K562 (cell line): ENCODE data around the gene LAPTM5. TPM values are rescaled to one million over a fixed set of nuclear protein-coding genes. Genes with fewer than 3 reads are reported as not detected.
"Not testable (repeated sequence)": the region's sequence is repeated elsewhere in the genome, so short reads cannot be mapped to it uniquely, and the experiment has no call there.

Experiments
- ATAC-seq: fragments of 200-7000 bp; cut with Tn5 transposase; 3 replicates; pipeline ENCODE4 v1.9.1; 2020; ENCODE audit warnings: moderate library complexity
- BruUV-seq: library from RNA; stranded (reverse); fragments of 400-500 nt; replicated peaks from 2 replicates; lab custom pipeline; 2021; lab: Mats Ljungman, UMichigan
- CTCF ChIA-PET: fragments of 300-600 bp; formaldehyde crosslinking; extraction: SDS; loops from one replicate; lab custom pipeline; 2021; ENCODE audit warnings: low intra/inter-chr PET ratio; lab: Yijun Ruan, JAX
- POLR2A ChIA-PET: fragments of 300-600, 350-650 bp; sonication (Branson Sonifier 250); formaldehyde crosslinking; extraction: SDS; loops from one replicate; lab custom pipeline; 2021; ENCODE audit warnings: antibody characterized with exemption, inconsistent platforms; lab: Yijun Ruan, JAX
- DNase-seq, 4 experiments: peaks; one replicate each; pipeline versions ENCODE4 v3.0.0 to v3.0.0-alpha.2; 2011 to 2018; ENCODE audit warnings: low spot score in 3 of 4, mixed read lengths in 3 of 4; ENCODE audit errors: extremely low read depth in 1 of 4
- FAIRE-seq: peaks from 2 replicates; lab custom pipeline; 2011; peaks lifted over from hg19 to GRCh38; lab: Jason Lieb, UNC
- H2AFZ ChIP-seq: 2 replicates; pipeline ENCODE4 v1.6.0; 2011; ENCODE audit warnings: low read depth, low read length, control low read depth, inconsistent platforms
- H3K27ac ChIP-seq: fragments of 200-600 bp; 3 replicates; pipeline ENCODE4 v1.8.0; 2011; ENCODE audit warnings: low read depth, mild to moderate bottlenecking, control low read depth, inconsistent platforms, low read length, moderate library complexity, mixed read lengths; ENCODE audit errors: extremely low read depth
- H3K27me3 ChIP-seq, 2 experiments: fragments of 300-600 bp in 1 of 2; 2 replicates in 1 of 2; 3 replicates in 1 of 2; pipeline versions ENCODE4 v1.6.0 to v1.8.0; 2011; ENCODE audit warnings: inconsistent platforms in 2 of 2, low read length in 2 of 2, mild to moderate bottlenecking in 1 of 2, mixed read lengths in 1 of 2, moderate library complexity in 1 of 2; ENCODE audit not compliant: control insufficient read depth in 2 of 2, insufficient read depth in 2 of 2
- H3K36me3 ChIP-seq: fragments of 300-600 bp; 3 replicates; pipeline ENCODE4 v1.8.0; 2011; ENCODE audit warnings: mild to moderate bottlenecking, low read length, inconsistent platforms; ENCODE audit not compliant: control insufficient read depth, insufficient read depth
- H3K4me1 ChIP-seq, 2 experiments: fragments of 200-600 bp in 1 of 2; replicated peaks in 1 of 2; 2 replicates in 1 of 2; 3 replicates in 1 of 2; pipeline versions ENCODE4 v1.5.1 to v1.8.0; 2011; ENCODE audit warnings: inconsistent platforms in 2 of 2, low read length in 2 of 2, mild to moderate bottlenecking in 1 of 2, mixed read lengths in 1 of 2, moderate library complexity in 1 of 2; ENCODE audit not compliant: control insufficient read depth in 2 of 2, insufficient read depth in 2 of 2
- H3K4me2 ChIP-seq: 2 replicates; pipeline ENCODE4 v1.6.1; 2011; ENCODE audit warnings: low read length, control low read depth, inconsistent platforms, mixed read lengths; ENCODE audit not compliant: insufficient read depth
- H3K4me3 ChIP-seq: fragments of 200-600 bp; sonication (generic), shearing (Covaris generic); 2 replicates; pipeline ENCODE4 v1.5.1; 2016; ENCODE audit warnings: control low read depth, inconsistent platforms
- H3K79me2 ChIP-seq: fragments of 200-600 bp; 3 replicates; pipeline ENCODE4 v1.8.0; 2011; ENCODE audit warnings: low read length, inconsistent platforms; ENCODE audit not compliant: control insufficient read depth, insufficient read depth
- H3K9ac ChIP-seq, 2 experiments: 2 replicates each; pipeline versions ENCODE4 v1.6.0 to v1.6.1; 2011; ENCODE audit warnings: low read depth in 2 of 2, low read length in 2 of 2, control low read depth in 1 of 2, inconsistent platforms in 1 of 2, mild to moderate bottlenecking in 1 of 2, mixed read lengths in 1 of 2; ENCODE audit not compliant: insufficient read depth in 1 of 2
- H3K9me1 ChIP-seq: one replicate; pipeline ENCODE4 v1.6.0; 2011; ENCODE audit warnings: inconsistent platforms, mild to moderate bottlenecking, low read length, moderate library complexity; ENCODE audit not compliant: control insufficient read depth, insufficient read depth
- H3K9me3 ChIP-seq: replicated peaks from 2 replicates; pipeline ENCODE4 v1.5.1; 2011; ENCODE audit warnings: low read depth, low read length, inconsistent platforms; ENCODE audit not compliant: control insufficient read depth, insufficient read depth
- H4K20me1 ChIP-seq: replicated peaks from 2 replicates; pipeline ENCODE4 v1.6.1; 2011; ENCODE audit warnings: low read length, inconsistent platforms, mixed read lengths; ENCODE audit not compliant: control insufficient read depth, insufficient read depth
- CREBBP ChIP-seq: IDR thresholded peaks from one replicate; pipeline ENCODE4 v1.6.1; 2012; ENCODE audit warnings: low read depth, mild to moderate bottlenecking, control low read depth, inconsistent platforms, low read length
- FOXM1 ChIP-seq, 2 experiments: fragments of 450-650 bp in 1 of 2; sonication (generic) in 1 of 2; formaldehyde crosslinking in 1 of 2; IDR thresholded peaks; 2 replicates each; pipeline versions ENCODE4 v1.6.1 to v1.9.0; 2017 to 2022; ENCODE audit warnings: low read depth in 2 of 2, mild to moderate bottlenecking in 2 of 2, missing genetic modification reagents in 1 of 2, moderate library complexity in 1 of 2
- KDM1A ChIP-seq, 2 experiments: fragments of 450-650 bp; IDR thresholded peaks; 2 replicates each; pipeline ENCODE4 v1.6.1; 2016; ENCODE audit warnings: mild to moderate bottlenecking in 2 of 2
- NCOR1 ChIP-seq: fragments of 450-650 bp; IDR thresholded peaks from 2 replicates; pipeline ENCODE4 v1.6.1; 2016; ENCODE audit warnings: mild to moderate bottlenecking, moderate library complexity
- PHF20 ChIP-seq: fragments of 450-650 bp; IDR thresholded peaks from 2 replicates; pipeline ENCODE4 v1.6.1; 2018; ENCODE audit not compliant: partially characterized antibody
- SETDB1 ChIP-seq: IDR thresholded peaks from one replicate; pipeline ENCODE4 v1.6.1; 2012; ENCODE audit warnings: low read length, control low read depth, inconsistent platforms
- THRAP3 ChIP-seq: fragments of 450-650 bp; IDR thresholded peaks from 2 replicates; pipeline ENCODE4 v1.6.1; 2016; ENCODE audit warnings: mild to moderate bottlenecking, inconsistent platforms, borderline replicate concordance
- WGBS: fragments of 100-300 bp; shearing (Covaris generic); methylation state at CpG from one replicate; pipeline ENCODE4 v1.1.6; 2016; ENCODE audit warnings: low coverage, mixed read lengths; ENCODE audit not compliant: insufficient coverage; ENCODE audit errors: missing lambda C conversion rate; 5-methylcytosine and 5-hydroxymethylcytosine counted together
- in situ Hi-C: fragments of 300-500 bp; cut with MboI; formaldehyde crosslinking; loops from 4 replicates; pipeline ENCODE4 v1.15.0; 2018; ENCODE audit warnings: inconsistent platforms, mixed read lengths
- intact Hi-C: fragments of 100-400 bp; cut with micrococcal nuclease; formaldehyde crosslinking; loops from 2 replicates; pipeline ENCODE4 v1.14.2; 2022
- polyA plus RNA-seq, 8 experiments: library from polyadenylated mRNA; depleted of rRNA in 4 of 8; stranded (reverse) in 5 of 8; unstranded in 3 of 8; fragments of >200 nt; fragmentation: Nextera tagmentation in 2 of 8; fragmentation: Illumina TruSeq in 1 of 8; extraction: Ambion mirVana in 2 of 8; extraction: Trizol in 1 of 8; gene quantifications; 2 replicates each; pipeline versions ENCODE4 v1.2.1 to v1.2.3, GENCODE V29; 2011 to 2014; ENCODE audit warnings: inconsistent platforms in 1 of 8, missing spikeins in 1 of 8
- total RNA-seq, 7 experiments: library from RNA; depleted of rRNA in 6 of 7; stranded (reverse); fragments of >200 nt in 6 of 7; fragmentation: Illumina TruSeq in 2 of 7; extraction: Trizol in 2 of 7; gene quantifications; 2 replicates each; pipeline versions ENCODE4 v1.2.1 to v1.2.3, GENCODE V29; 2011 to 2021; ENCODE audit warnings: low replicate concordance in 1 of 7
- TF ChIP-seq, protein P1 (sequence below): IDR thresholded peaks from 2 replicates; pipeline ENCODE4 v1.6.1; 2012; ENCODE audit warnings: low read depth, low read length, improper control_type of control experiment, borderline replicate concordance
- TF ChIP-seq, protein P2 (sequence below): sonication (generic); formaldehyde crosslinking; IDR thresholded peaks from 2 replicates; pipeline ENCODE4 v1.5.0; 2020; ENCODE audit warnings: missing genetic modification reagents

The LAPTM5 gene
- total and polyA plus RNA-seq, 9 of the 15 experiments (the other 6 are each of a cell fraction or from before 2014, with no cell fraction given) = 2.4 to 47.3 (median 20.3) TPM

DNA sequence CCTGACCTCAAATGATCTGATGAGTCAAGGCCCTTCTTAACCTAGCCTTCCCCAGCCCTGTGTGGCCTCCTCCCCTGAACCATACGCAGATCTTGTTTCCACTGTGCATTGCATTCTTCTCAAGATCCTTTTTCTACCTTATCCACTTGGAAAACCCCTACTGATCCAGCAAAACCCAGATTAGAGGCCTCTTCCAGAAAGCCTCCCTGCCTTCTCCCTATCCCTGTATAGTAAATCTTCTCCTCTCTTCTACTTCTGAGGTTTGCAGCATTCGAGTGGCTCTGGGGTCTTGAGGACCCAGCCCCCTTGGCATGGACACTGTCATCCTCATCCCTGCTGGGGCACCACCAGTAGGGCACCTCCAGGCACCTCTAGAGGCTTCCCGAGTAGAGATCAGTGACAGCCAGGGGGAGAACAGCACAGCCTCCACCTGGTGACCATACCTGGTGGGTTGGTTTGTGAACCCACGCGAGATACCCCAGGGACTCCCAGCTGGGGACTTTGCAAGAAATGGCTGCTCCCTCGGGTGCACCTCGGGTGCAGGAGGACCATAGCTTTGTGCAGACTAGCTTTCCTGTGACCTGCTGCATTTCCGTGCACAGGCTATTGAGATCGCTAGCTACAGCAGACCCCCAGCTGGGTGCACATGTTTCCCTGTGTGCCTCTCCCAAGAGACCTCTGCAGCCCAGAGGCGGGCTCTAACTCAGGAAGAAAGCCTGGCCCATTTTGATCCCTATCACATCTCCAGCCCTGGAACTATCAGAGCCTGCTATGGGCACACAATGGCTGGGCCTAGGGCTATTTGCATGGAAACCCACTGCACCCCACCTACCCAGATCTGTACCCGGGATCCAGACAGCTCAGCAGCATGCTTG lies 68.4 kb downstream of the LAPTM5 start:
- no peak overlapping the region for H3K27ac ChIP-seq
- 0 out of 2 replicates have a peak, but pooled peaks cover 10% of the 10 kb centered on the region for H4K20me1 ChIP-seq
- TF ChIP-seq CREBBP (no peak), PHF20 (no peak), THRAP3 (no peak), NCOR1 (no peak), FOXM1 (IDR thresholded peaks at IDR 0.05; ENCODE audit: low read depth) (no peak), FOXM1 (CRISPR knock-in tag; IDR thresholded peaks at IDR 0.05; ENCODE audit: low read depth) (no peak), KDM1A (IDR thresholded peaks at IDR 0.05) (no peak), SETDB1 (no peak)
- TF ChIP-seq, protein P1, sequence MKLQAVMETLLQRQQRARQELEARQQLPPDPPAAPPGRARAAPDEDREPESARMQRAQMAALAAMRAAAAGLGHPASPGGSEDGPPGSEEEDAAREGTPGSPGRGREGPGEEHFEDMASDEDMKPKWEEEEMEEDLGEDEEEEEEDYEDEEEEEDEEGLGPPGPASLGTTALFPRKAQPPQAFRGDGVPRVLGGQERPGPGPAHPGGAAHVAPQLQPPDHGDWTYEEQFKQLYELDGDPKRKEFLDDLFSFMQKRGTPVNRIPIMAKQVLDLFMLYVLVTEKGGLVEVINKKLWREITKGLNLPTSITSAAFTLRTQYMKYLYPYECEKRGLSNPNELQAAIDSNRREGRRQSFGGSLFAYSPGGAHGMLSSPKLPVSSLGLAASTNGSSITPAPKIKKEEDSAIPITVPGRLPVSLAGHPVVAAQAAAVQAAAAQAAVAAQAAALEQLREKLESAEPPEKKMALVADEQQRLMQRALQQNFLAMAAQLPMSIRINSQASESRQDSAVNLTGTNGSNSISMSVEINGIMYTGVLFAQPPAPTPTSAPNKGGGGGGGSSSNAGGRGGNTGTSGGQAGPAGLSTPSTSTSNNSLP = no peak
- TF ChIP-seq, protein P2, sequence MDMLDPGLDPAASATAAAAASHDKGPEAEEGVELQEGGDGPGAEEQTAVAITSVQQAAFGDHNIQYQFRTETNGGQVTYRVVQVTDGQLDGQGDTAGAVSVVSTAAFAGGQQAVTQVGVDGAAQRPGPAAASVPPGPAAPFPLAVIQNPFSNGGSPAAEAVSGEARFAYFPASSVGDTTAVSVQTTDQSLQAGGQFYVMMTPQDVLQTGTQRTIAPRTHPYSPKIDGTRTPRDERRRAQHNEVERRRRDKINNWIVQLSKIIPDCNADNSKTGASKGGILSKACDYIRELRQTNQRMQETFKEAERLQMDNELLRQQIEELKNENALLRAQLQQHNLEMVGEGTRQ (CRISPR knock-in tag) = no peak
- TF ChIP-seq, all 486 proteins: peak for 0
- in situ Hi-C loops = no loop called here
- no peaks in the 10 kb centered on the region for H3K9me1 ChIP-seq
- no peaks in the 10 kb centered on the region for H3K36me3 ChIP-seq
- no peak for ATAC-seq
- peaks cover 26 to 61% of the 10 kb centered on the region in 2 experiments; a peak in 4 of 5 replicates for H3K27me3 ChIP-seq
- no peak for FAIRE-seq
- no peak overlapping the region for H3K4me2 ChIP-seq
- ChIA-PET CTCF (no interaction called here), POLR2A (interaction anchor here (0.7 to 1.1 kb wide), 2 partner anchors 12 to 34 kb away, joined by 3 read pairs; partner anchors contain the start of gene MATN1)
- no TSS peak for BruUV-seq
- intact Hi-C loops = no loop called here
- no peak overlapping the region for H2AFZ ChIP-seq
- 0% methylated on average over 11 of the region's 11 CpGs for WGBS
- no peaks in the 10 kb centered on the region for H3K79me2 ChIP-seq
- peaks cover 0 to 8% of the 10 kb centered on the region in 2 experiments; a peak in 1 of 5 replicates for H3K4me1 ChIP-seq
- H3K9me3 ChIP-seq = no peaks in the 10 kb centered on the region
- no peak overlapping the region for H3K4me3 ChIP-seq
- H3K9ac ChIP-seq = no peak overlapping the region
- no peak for DNase-seq

DNA sequence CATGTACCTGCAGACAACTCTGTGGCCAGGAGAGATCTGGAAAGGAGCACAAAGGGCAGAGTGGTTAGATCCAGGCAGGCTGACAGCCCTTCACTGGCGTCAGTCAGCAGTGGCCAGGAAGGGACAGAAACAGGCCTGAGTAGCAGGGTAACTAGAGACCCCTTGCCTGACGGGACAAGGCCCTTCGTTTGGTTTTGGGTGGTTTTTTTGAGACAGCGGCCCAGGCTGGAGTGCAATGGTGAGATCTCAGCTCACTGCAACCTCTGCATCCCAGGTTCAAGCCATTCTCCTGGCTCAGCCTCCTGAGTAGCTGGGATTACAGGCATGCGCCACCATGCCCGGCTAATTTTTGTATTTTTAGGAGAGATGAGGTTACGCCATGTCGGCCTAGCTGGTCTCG lies 69.1 kb downstream of the LAPTM5 start:
- H3K4me3 ChIP-seq, H3K9me3 ChIP-seq, H3K36me3 ChIP-seq, H3K27ac ChIP-seq, in situ Hi-C loops, H3K9me1 ChIP-seq, FAIRE-seq, H4K20me1 ChIP-seq, DNase-seq, H3K4me2 ChIP-seq, ATAC-seq, intact Hi-C loops, H3K79me2 ChIP-seq, H2AFZ ChIP-seq, BruUV-seq, CTCF ChIA-PET, H3K4me1 ChIP-seq, H3K9ac ChIP-seq: not testable (repeated sequence)
- POLR2A ChIA-PET = interaction anchor here (1.1 kb wide), 1 partner anchor 13 kb away, joined by 3 read pairs; no protein-coding TSS in a partner anchor
- peaks cover 26 to 62% of the 10 kb centered on the region in 2 experiments; a peak in 4 of 5 replicates for H3K27me3 ChIP-seq
- WGBS = 5% methylated on average over 9 of the region's 9 CpGs
